Mucosa of descending colon (tissue), 3 donors: ENCODE measurements around the gene AGO1. TPM values are rescaled to one million over a fixed set of nuclear protein-coding genes. Genes with fewer than 3 reads are reported as not detected.

ENCODE experiments used
- ATAC-seq: fragments of 200-7000 bp; cut with Tn5 transposase; one replicate; pipeline ENCODE4 v1.9.1; 2020; ENCODE audit warnings: mild to moderate bottlenecking, moderate library complexity
- DNase-seq, 3 donors: peaks; one replicate each; pipeline ENCODE4 v3.0.0-alpha.2; 2020
- H3K36me3 ChIP-seq: fragments of 200-600 bp; one replicate; pipeline ENCODE4 v1.8.0; 2021; ENCODE audit warnings: low read depth, mild to moderate bottlenecking
- H3K4me1 ChIP-seq: fragments of 200-600 bp; one replicate; pipeline ENCODE4 v1.8.0; 2021; ENCODE audit warnings: low read depth, mild to moderate bottlenecking
- H3K4me3 ChIP-seq: fragments of 200-600 bp; one replicate; pipeline ENCODE4 v1.8.0; 2021; ENCODE audit warnings: mild to moderate bottlenecking
- H3K9me3 ChIP-seq: fragments of 200-600 bp; one replicate; pipeline ENCODE4 v1.8.0; 2021; ENCODE audit warnings: mild to moderate bottlenecking
- intact Hi-C, 2 donors: fragments of 100-400 bp; cut with DNase I in 1 of 2; cut with micrococcal nuclease in 1 of 2; formaldehyde crosslinking; loops; one replicate each; pipeline versions ENCODE4 v1.11.0 to v1.11.1; 2022; cut with DNase I, micrococcal nuclease
- total RNA-seq, 3 donors: library from RNA; stranded (reverse); fragmentation: NEBNext Ultra II Directional in 2 of 3; extraction: Animal tissue kit (Norgen Biotek cat#: 25700) in 2 of 3; gene quantifications; one replicate each; pipeline versions ENCODE4 v1.2.1 to v1.2.4, GENCODE V29; 2021 to 2023
- TF ChIP-seq, protein P1 (sequence below): fragments of 200-600 bp; IDR thresholded peaks from one replicate; pipeline ENCODE4 v1.8.0; 2022; ENCODE audit warnings: antibody characterized with exemption, mild to moderate bottlenecking
- donor health status: DM: no; HTN: no; CAD: no; lungs with moderate emphysema.
- donor health status: DM: no; HTN: no; CAD: no.
- donor health status: DM: no; HTN: yes; CAD: no.

AGO1 gene
- total RNA-seq, 3 donors from 2014 or later: 28.6 to 32.0 (median 29.4) TPM

- intact Hi-C loops: no loop called here
- DNase-seq (no peak), ATAC-seq (no peak)
- Histone ChIP-seq H3K4me3 (no peak overlapping the region), H3K4me1 (no peaks in the 10 kb centered on the region), H3K9me3 (no peaks in the 10 kb centered on the region), H3K36me3 (no peaks in the 10 kb centered on the region)
- TF ChIP-seq, protein P1, sequence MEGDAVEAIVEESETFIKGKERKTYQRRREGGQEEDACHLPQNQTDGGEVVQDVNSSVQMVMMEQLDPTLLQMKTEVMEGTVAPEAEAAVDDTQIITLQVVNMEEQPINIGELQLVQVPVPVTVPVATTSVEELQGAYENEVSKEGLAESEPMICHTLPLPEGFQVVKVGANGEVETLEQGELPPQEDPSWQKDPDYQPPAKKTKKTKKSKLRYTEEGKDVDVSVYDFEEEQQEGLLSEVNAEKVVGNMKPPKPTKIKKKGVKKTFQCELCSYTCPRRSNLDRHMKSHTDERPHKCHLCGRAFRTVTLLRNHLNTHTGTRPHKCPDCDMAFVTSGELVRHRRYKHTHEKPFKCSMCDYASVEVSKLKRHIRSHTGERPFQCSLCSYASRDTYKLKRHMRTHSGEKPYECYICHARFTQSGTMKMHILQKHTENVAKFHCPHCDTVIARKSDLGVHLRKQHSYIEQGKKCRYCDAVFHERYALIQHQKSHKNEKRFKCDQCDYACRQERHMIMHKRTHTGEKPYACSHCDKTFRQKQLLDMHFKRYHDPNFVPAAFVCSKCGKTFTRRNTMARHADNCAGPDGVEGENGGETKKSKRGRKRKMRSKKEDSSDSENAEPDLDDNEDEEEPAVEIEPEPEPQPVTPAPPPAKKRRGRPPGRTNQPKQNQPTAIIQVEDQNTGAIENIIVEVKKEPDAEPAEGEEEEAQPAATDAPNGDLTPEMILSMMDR: no peak
Measured at GRCh38 chr1:35894656-35895055, 11.6 kb downstream of the AGO1 start.

- ATAC-seq (no peak), DNase-seq (no peak)
- H3K36me3 ChIP-seq: peaks cover 4% of the 10 kb centered on the region
- TF ChIP-seq, protein P1: no peak
- no peaks in the 10 kb centered on the region for H3K9me3 ChIP-seq
- intact Hi-C loops: no loop called here
- no peaks in the 10 kb centered on the region for H3K4me1 ChIP-seq
- no peak overlapping the region for H3K4me3 ChIP-seq
Measured at GRCh38 chr1:35899941-35900340, 16.9 kb downstream of the AGO1 start.

DNA sequence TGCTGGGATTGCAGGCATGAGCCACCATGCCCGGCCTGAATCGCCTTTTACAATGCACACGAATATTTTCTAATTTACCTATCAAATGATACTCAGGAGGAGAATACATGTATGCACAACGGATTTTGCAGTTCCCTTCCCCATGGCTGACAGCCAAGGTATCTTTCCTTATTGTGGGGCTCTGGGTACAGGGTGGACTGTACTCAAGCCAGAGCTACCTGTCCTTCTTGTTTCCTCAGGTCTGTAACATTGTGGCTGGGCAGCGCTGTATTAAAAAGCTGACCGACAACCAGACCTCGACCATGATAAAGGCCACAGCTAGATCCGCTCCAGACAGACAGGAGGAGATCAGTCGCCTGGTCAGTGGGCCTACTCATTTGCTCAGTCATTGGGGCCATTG is 18.2 kb downstream of the AGO1 start:
- Histone ChIP-seq H3K9me3 (no peaks in the 10 kb centered on the region), H3K4me3 (no peak overlapping the region), H3K36me3 (peaks cover 4% of the 10 kb centered on the region), H3K4me1 (no peaks in the 10 kb centered on the region)
- intact Hi-C loops: no loop called here
- DNase-seq (no peak), ATAC-seq (no peak)
- TF ChIP-seq, protein P1: no peak

DNA sequence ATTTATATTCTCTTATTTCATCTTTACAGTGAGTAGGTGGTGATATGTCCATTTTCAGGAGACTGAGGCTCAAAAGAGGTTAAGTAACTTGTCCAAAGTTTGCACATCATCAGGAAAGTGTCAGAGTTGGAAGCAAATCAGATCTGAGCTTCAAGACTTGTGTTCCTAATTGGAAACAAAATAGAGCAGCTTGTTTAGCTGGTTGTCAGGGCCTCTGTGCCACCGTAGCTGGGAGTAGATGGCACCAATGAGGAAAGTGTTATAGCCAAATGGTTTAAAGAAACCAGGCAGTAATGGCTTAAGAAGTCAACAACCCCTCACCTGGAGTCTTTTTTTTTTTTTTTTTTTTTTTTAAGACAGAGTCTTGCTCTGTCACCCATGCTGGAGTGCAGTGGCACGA is 19.7 kb downstream of the AGO1 start:
- Histone ChIP-seq H3K4me1 (no peaks in the 10 kb centered on the region), H3K9me3 (no peaks in the 10 kb centered on the region), H3K36me3 (peaks cover 4% of the 10 kb centered on the region), H3K4me3 (no peak overlapping the region)
- TF ChIP-seq, protein P1: no peak
- DNase-seq: no peak
- intact Hi-C loops: no loop called here
- no peak for ATAC-seq

GRCh38 chr1:35914717-35915116 is 31.7 kb downstream of the AGO1 start:
- DNase-seq (no peak), ATAC-seq (no peak)
- Histone ChIP-seq H3K4me1 (no peaks in the 10 kb centered on the region), H3K36me3 (peaks cover 29% of the 10 kb centered on the region), H3K9me3 (no peaks in the 10 kb centered on the region), H3K4me3 (no peak overlapping the region)
- intact Hi-C loops: no loop called here
- TF ChIP-seq, protein P1: no peak

- ATAC-seq (no peak), DNase-seq (no peak)
- TF ChIP-seq, protein P1: no peak
Measured at GRCh38 chr1:35915693-35916092, 32.7 kb downstream of the AGO1 start.

More at GRCh38 chr1:35915693-35916092, 32.7 kb downstream of the AGO1 start:
- Histone ChIP-seq H3K4me1 (no peaks in the 10 kb centered on the region), H3K4me3 (no peak overlapping the region), H3K9me3 (no peaks in the 10 kb centered on the region), H3K36me3 (peaks cover 29% of the 10 kb centered on the region)
- intact Hi-C loops: no loop called here
